ENCODE data around the gene UFL1.
"Not testable (repeated sequence)": the region's sequence is repeated elsewhere in the genome, so short reads cannot be mapped to it uniquely, and the experiment has no call there.

The UFL1 gene

DNA sequence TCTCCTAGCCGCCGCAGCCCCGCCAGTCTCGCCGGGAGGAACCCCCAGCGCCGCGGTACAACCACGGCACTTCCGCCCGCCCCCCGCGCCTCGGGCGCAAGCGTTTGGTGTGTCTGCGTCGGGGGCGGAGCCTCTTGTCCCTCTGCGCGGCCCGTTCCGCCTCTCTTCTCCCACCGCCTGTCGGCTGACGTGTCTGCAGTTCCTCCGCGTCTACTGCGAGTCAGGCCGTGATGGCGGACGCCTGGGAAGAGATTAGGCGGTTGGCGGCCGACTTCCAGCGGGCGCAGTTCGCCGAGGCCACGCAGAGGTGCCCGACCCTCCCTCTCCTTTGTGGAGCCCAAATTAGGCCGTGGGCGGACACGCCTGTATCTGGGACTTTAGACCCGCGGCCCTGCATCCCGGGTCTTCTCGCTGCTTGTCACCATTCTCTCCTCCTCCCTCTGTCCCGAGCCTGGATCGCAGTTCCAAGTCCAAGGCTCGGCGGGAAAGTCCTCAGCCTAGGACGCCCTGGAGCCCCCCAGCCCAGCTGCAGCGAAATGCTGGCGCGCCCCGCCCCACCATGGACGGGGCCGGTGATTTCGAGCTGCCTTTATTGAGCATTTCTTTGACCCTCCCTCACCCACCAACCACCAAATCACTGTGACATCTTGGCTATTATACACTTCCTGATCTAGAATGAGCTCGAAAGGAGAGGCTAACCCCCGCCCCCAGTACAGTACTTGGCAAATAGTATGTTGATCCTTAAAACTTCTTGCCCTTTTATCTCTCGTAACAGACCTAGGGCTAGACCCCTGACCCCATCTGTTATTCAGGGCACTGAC lies at the start of gene UFL1:
Gene UFL1, plus strand, starts transcription at position 163 of the 821 bp plus-strand sequence. Its CDS starts 68 bp downstream, at position 231.
- peaks cover 24% of the 10 kb centered on the region for H3K4me1 Mint-ChIP-seq
- H3K9me3 Mint-ChIP-seq: no peaks in the 10 kb centered on the region
- TF ChIP-seq, protein P1, sequence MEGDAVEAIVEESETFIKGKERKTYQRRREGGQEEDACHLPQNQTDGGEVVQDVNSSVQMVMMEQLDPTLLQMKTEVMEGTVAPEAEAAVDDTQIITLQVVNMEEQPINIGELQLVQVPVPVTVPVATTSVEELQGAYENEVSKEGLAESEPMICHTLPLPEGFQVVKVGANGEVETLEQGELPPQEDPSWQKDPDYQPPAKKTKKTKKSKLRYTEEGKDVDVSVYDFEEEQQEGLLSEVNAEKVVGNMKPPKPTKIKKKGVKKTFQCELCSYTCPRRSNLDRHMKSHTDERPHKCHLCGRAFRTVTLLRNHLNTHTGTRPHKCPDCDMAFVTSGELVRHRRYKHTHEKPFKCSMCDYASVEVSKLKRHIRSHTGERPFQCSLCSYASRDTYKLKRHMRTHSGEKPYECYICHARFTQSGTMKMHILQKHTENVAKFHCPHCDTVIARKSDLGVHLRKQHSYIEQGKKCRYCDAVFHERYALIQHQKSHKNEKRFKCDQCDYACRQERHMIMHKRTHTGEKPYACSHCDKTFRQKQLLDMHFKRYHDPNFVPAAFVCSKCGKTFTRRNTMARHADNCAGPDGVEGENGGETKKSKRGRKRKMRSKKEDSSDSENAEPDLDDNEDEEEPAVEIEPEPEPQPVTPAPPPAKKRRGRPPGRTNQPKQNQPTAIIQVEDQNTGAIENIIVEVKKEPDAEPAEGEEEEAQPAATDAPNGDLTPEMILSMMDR (IDR thresholded peaks at IDR 0.05; ENCODE audit: unreplicated experiment in 3 of 3): no peak
- peak within 1 kb of the TSS; percentile 100 for H3K27ac Mint-ChIP-seq
- H3K36me3 Mint-ChIP-seq (ENCODE audit: low read depth): peaks cover 17% of the 10 kb centered on the region
- no peaks in the 10 kb centered on the region for H3K27me3 Mint-ChIP-seq (ENCODE audit: low read depth)
- H3K4me3 Mint-ChIP-seq: peak within 1 kb of the TSS; percentile 100

DNA sequence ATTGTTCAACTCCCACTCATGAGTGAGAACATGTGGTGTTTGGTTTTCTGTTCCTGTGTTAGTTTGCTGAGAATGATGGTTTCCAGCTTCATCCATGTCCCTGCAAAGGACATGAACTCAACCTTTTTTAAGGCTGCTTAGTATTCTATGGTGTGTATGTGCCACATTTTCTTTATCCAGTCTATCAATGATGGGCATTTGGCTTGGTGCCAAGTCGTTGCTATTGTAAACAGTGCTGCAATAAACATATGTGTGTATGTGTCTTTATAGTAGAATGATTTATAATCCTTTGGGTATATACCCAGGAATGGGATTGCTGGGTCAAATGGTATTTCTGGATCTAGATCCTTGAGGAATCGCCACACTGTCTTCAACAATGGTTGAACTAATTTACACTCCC lies 49.3 kb upstream of the UFL1 start:
- H3K4me3 Mint-ChIP-seq; H3K27ac Mint-ChIP-seq; H3K4me1 Mint-ChIP-seq; H3K36me3 Mint-ChIP-seq (ENCODE audit: low read depth); H3K27me3 Mint-ChIP-seq (ENCODE audit: low read depth): not testable (repeated sequence)
- peaks cover 18% of the 10 kb centered on the region for H3K9me3 Mint-ChIP-seq

DNA sequence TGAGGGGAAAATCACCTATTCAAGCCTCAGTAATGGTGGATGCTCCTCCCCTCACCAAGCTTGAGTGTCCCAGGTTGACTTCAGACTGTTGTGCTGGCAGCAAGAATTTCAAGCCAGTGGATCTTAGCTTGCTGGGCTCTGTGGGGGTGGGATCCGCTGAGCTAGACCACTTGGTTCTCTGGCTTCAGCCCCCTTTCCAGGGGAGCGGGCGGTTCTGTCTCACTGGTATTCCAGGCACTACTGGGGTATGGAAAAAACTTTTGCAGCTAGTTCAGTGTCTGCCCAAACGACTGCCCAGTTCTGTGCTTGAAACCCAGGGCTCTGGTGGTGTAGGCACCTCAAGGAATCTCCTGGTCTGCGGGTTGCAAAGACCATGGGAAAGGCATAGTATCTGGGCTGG lies 42.9 kb upstream of the UFL1 start:
- no peak overlapping the region for H3K27ac Mint-ChIP-seq
- TF ChIP-seq, protein P1 (IDR thresholded peaks at IDR 0.05; ENCODE audit: unreplicated experiment in 3 of 3): no peak
- H3K27me3 Mint-ChIP-seq (ENCODE audit: low read depth): peaks cover 3% of the 10 kb centered on the region
- H3K4me3 Mint-ChIP-seq: no peak overlapping the region
- H3K9me3 Mint-ChIP-seq: peaks cover 36% of the 10 kb centered on the region
- H3K36me3 Mint-ChIP-seq (ENCODE audit: low read depth): no peaks in the 10 kb centered on the region
- H3K4me1 Mint-ChIP-seq: no peaks in the 10 kb centered on the region

DNA sequence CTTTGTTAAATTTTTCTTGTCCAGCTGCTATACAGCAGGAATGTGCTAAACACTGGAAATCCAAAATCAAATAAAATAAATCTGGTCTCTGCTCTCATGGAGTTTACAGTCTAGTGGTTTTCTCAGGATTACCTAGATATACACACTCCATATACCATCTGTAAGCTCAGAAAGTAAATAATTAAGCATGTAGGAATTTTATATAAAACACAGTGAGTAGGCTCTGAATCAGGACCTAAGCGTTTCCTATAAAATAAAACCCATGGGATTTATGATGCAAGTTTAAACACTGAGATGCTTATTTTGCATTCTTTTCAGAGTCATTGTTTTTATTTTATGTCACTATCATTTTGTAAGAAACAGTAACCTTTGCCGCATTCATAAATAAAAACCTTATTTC lies 29.7 kb upstream of the UFL1 start:
- Mint-ChIP-seq H3K4me1 (no peaks in the 10 kb centered on the region), H3K9me3 (peaks cover 58% of the 10 kb centered on the region), H3K36me3 (ENCODE audit: low read depth) (peaks cover under 1% of the 10 kb centered on the region), H3K27me3 (ENCODE audit: low read depth) (no peaks in the 10 kb centered on the region), H3K27ac (no peak overlapping the region), H3K4me3 (no peak overlapping the region)
- TF ChIP-seq, protein P1 (IDR thresholded peaks at IDR 0.05; ENCODE audit: unreplicated experiment in 3 of 3): no peak

DNA sequence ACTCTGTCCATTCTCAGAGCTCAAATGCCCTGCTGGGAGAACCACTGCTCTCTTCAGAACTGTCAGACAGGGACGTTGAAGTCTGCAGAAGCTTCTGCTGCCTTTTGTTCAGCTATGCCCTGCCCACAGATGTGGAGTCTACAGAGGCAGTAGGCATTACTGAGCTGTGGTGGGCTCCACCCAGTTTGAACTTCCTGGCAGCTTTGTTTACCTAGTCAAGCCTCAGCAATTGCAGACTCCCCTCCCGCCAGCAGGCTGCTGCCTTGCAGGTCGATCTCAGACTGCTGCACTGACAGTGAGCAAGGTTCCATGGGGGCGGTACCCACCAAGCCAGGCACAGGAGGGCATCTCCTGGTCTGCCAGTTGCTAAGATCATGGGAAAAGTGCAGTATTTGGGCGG lies 21.8 kb upstream of the UFL1 start:
- TF ChIP-seq, protein P1 (IDR thresholded peaks at IDR 0.05; ENCODE audit: unreplicated experiment in 3 of 3): no peak
- Mint-ChIP-seq H3K27me3 (ENCODE audit: low read depth) (no peaks in the 10 kb centered on the region), H3K4me1 (no peaks in the 10 kb centered on the region), H3K9me3 (peaks cover 51% of the 10 kb centered on the region), H3K27ac (no peak overlapping the region), H3K36me3 (ENCODE audit: low read depth) (peaks cover 34% of the 10 kb centered on the region), H3K4me3 (no peak overlapping the region)

DNA sequence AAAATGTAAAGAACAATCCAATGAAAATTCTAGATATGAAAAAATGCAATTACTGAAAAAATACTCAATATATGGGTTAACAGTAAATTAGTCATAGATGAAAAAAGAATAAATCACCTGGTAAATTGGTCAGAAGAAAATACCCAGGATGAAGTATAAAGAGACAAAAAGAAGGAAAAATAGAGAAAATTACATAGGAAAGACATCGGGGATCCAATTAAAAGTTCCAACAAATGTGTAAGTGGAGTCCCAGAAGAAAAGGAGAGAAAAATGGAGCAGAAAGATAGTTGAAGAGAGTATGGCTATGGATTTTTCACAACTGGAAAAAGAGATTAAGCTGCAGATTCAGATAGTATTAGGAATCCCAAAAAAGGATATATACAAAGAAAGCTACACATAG lies 18.7 kb upstream of the UFL1 start:
- no peak overlapping the region for H3K27ac Mint-ChIP-seq
- H3K4me1 Mint-ChIP-seq: no peaks in the 10 kb centered on the region
- no peak overlapping the region for H3K4me3 Mint-ChIP-seq
- H3K9me3 Mint-ChIP-seq: peaks cover 33% of the 10 kb centered on the region
- H3K36me3 Mint-ChIP-seq (ENCODE audit: low read depth): peaks cover 42% of the 10 kb centered on the region
- TF ChIP-seq, protein P1 (IDR thresholded peaks at IDR 0.05; ENCODE audit: unreplicated experiment in 3 of 3): no peak
- no peaks in the 10 kb centered on the region for H3K27me3 Mint-ChIP-seq (ENCODE audit: low read depth)
